RWPE1 (cell line): ENCODE data around the gene TARM1.

Experiments used
- CTCF ChIA-PET: fragments of 350-600 bp; sonication (Branson Sonifier 250); formaldehyde crosslinking; extraction: SDS; loops from one replicate; lab custom pipeline; 2021; lab: Yijun Ruan, JAX
- POLR2A ChIA-PET: fragments of 400-600 bp; formaldehyde crosslinking; extraction: SDS; loops from one replicate; lab custom pipeline; 2020; ENCODE audit warnings: antibody characterized with exemption; ENCODE audit not compliant: low non-redundant PET; lab: Yijun Ruan, JAX
- DNase-seq: peaks from one replicate; pipeline ENCODE4 v3.0.0; 2012; ENCODE audit warnings: low spot score
- H3K27ac ChIP-seq: fragments of 450-650 bp; 2 replicates; pipeline ENCODE4 v1.5.1; 2017
- CTCF ChIP-seq: fragments of 450-650 bp; conservative IDR thresholded peaks from 2 replicates; pipeline ENCODE4 v1.5.1; 2017; ENCODE audit warnings: low read depth, mild to moderate bottlenecking

Gene TARM1

GRCh38 chr19:54081032-54081431 is at the start of gene TARM1:
TARM1 (minus strand) TSS chr19:54081365; CDS start chr19:54081340, 25 bp downstream.
- no peak within 1 kb of the TSS for H3K27ac ChIP-seq
- TF ChIP-seq CTCF, result no peak
- ChIA-PET POLR2A (no interaction called here), CTCF (no interaction called here)
- no peak for DNase-seq

- no peak overlapping the region for H3K27ac ChIP-seq
- ChIA-PET CTCF (interaction anchor here (0.6 kb wide), 1 partner anchor 23 kb away, joined by 3 read pairs; no protein-coding TSS in a partner anchor), POLR2A (no interaction called here)
- DNase-seq, result no peak
- no peak for TF ChIP-seq CTCF
These were observed 48.4 kb upstream of the TARM1 start for GRCh38 chr19:54129617-54129996.

GRCh38 chr19:54128796-54129616 is 47.8 kb upstream of the TARM1 start:
- no peak for DNase-seq
- CTCF ChIA-PET, result no interaction called here
- no peak overlapping the region for H3K27ac ChIP-seq
- no peak for TF ChIP-seq CTCF
- POLR2A ChIA-PET, result no interaction called here

- no peak for DNase-seq
- CTCF ChIA-PET, result no interaction called here
- POLR2A ChIA-PET, result no interaction called here
- no peak overlapping the region for H3K27ac ChIP-seq
- no peak for TF ChIP-seq CTCF
These were observed 47.2 kb upstream of the TARM1 start for GRCh38 chr19:54128441-54128725.

- POLR2A ChIA-PET, result interaction anchor here (1.2 kb wide), 1 partner anchor 12 kb away, joined by 3 read pairs; the partner anchor contains the start of genes PRPF31 and TFPT
These were observed 46.7 kb upstream of the TARM1 start for GRCh38 chr19:54127688-54128440.

More at GRCh38 chr19:54127688-54128440, 46.7 kb upstream of the TARM1 start:
- CTCF ChIA-PET, result no interaction called here
- no peak for TF ChIP-seq CTCF
- DNase-seq, result no peak
- H3K27ac ChIP-seq, result no peak overlapping the region
